NCI-H460 (cell line): ENCODE measurements around the gene NUDCD3. TPM values are rescaled to one million over a fixed set of nuclear protein-coding genes. Genes with fewer than 3 reads are reported as not detected.
"Not testable (repeated sequence)": the region's sequence is repeated elsewhere in the genome, so short reads cannot be mapped to it uniquely, and the experiment has no call there.

ENCODE experiments used
- DNase-seq: peaks from one replicate; pipeline ENCODE4 v3.0.0-alpha.2; 2016; ENCODE audit warnings: low read depth; ENCODE audit errors: extremely low read depth
- total RNA-seq: library from RNA; depleted of rRNA; stranded (reverse); fragments of >200 nt; shearing (Covaris generic); gene quantifications from 2 replicates; pipeline ENCODE4 v1.2.3, GENCODE V29; 2014

Gene NUDCD3
- total RNA-seq, 1 experiment from 2014 or later, result 52.1 TPM

- no peak for DNase-seq
Observed at GRCh38 chr7:44455155-44455554, 35.3 kb downstream of the NUDCD3 start.

- no peak for DNase-seq
Observed at GRCh38 chr7:44454348-44454747, 36.1 kb downstream of the NUDCD3 start.

GRCh38 chr7:44451123-44451522 is 39.3 kb downstream of the NUDCD3 start:
- no peak for DNase-seq

- DNase-seq, result no peak
Observed at GRCh38 chr7:44449584-44449928, 40.9 kb downstream of the NUDCD3 start.

GRCh38 chr7:44448922-44449583 is 41.4 kb downstream of the NUDCD3 start:
- no peak for DNase-seq

- no peak for DNase-seq
Observed at GRCh38 chr7:44447874-44448425, 42.5 kb downstream of the NUDCD3 start.

GRCh38 chr7:44445986-44446671 is 44.3 kb downstream of the NUDCD3 start:
- no peak for DNase-seq

- no peak for DNase-seq
Observed at GRCh38 chr7:44441079-44441478, 49.4 kb downstream of the NUDCD3 start.

GRCh38 chr7:44440577-44441078 is 49.8 kb downstream of the NUDCD3 start:
- DNase-seq, result no peak

GRCh38 chr7:44439926-44440325 is 50.5 kb downstream of the NUDCD3 start:
- DNase-seq, result no peak

- no peak for DNase-seq
Observed at GRCh38 chr7:44438816-44439215, 51.6 kb downstream of the NUDCD3 start.

GRCh38 chr7:44434201-44434600 is 56.3 kb downstream of the NUDCD3 start:
- no peak for DNase-seq

GRCh38 chr7:44433255-44434022 is 57.0 kb downstream of the NUDCD3 start:
- DNase-seq, result no peak

- no peak for DNase-seq
Observed at GRCh38 chr7:44432381-44432977, 58.0 kb downstream of the NUDCD3 start.

- DNase-seq, result no peak
Observed at GRCh38 chr7:44431091-44431608, 59.3 kb downstream of the NUDCD3 start.

GRCh38 chr7:44430054-44430453 is 60.4 kb downstream of the NUDCD3 start:
- DNase-seq, result no peak

- DNase-seq, result not testable (repeated sequence)
Observed at GRCh38 chr7:44424762-44425161, 65.7 kb downstream of the NUDCD3 start.

- no peak for DNase-seq
Observed at GRCh38 chr7:44416941-44417340, 73.5 kb downstream of the NUDCD3 start.

- no peak for DNase-seq
Observed at GRCh38 chr7:44415510-44415909, 74.9 kb downstream of the NUDCD3 start.

- DNase-seq, result no peak
Observed at GRCh38 chr7:44415047-44415446, 75.4 kb downstream of the NUDCD3 start.

GRCh38 chr7:44411306-44411705 is 79.2 kb downstream of the NUDCD3 start:
- DNase-seq, result no peak
